ENCODE results near the gene C18orf32.

- TF ChIP-seq CTCF (IDR thresholded peaks at IDR 0.05; ENCODE audit: borderline replicate concordance, extremely low read depth, low read length, poor library complexity, severe bottlenecking), result no peak
- no peak for TF ChIP-seq EZH2 (IDR thresholded peaks at IDR 0.05; ENCODE audit: borderline replicate concordance, low read depth, low read length, severe bottlenecking)
Measured at GRCh38 chr18:49431165-49431962, 55.7 kb downstream of the C18orf32 start.

Measured in DND-41 (cell line).